Stimulated activated CD8-positive, alpha-beta memory T cell treated with anti-CD3 and anti-CD28 coated beads, Interleukin-15, amount 100 ng/mL, for 1 hour (primary cell): ENCODE measurements around the gene S1PR4.
"Not testable (repeated sequence)": the region's sequence is repeated elsewhere in the genome, so short reads cannot be mapped to it uniquely, and the experiment has no call there.

Experiments used
- DNase-seq: peaks from one replicate; pipeline ENCODE4 v3.0.0-alpha.2; 2020; ENCODE audit warnings: low read depth

S1PR4 gene

GRCh38 chr19:3153286-3154230 lies 25.0 kb upstream of the S1PR4 start:
- no peak for DNase-seq

- DNase-seq, result not testable (repeated sequence)
Observed at GRCh38 chr19:3154447-3154846, 24.1 kb upstream of the S1PR4 start.

- peak; percentile 53 for DNase-seq
Observed at GRCh38 chr19:3154957-3155736, 23.4 kb upstream of the S1PR4 start.

GRCh38 chr19:3157096-3157845 lies 21.3 kb upstream of the S1PR4 start:
- no peak for DNase-seq

GRCh38 chr19:3159565-3159964 lies 19.0 kb upstream of the S1PR4 start:
- no peak for DNase-seq

GRCh38 chr19:3160219-3160618 lies 18.4 kb upstream of the S1PR4 start:
- DNase-seq, result no peak

- DNase-seq, result no peak
Observed at GRCh38 chr19:3161453-3161852, 17.1 kb upstream of the S1PR4 start.

GRCh38 chr19:3162418-3163229 lies 15.9 kb upstream of the S1PR4 start:
- no peak for DNase-seq

- peak; percentile 64 for DNase-seq
Observed at GRCh38 chr19:3163230-3163886, 15.2 kb upstream of the S1PR4 start.

GRCh38 chr19:3163943-3164342 lies 14.6 kb upstream of the S1PR4 start:
- DNase-seq, result no peak

GRCh38 chr19:3167533-3168272 lies 10.9 kb upstream of the S1PR4 start:
- DNase-seq, result no peak

GRCh38 chr19:3171894-3172672 lies 6.5 kb upstream of the S1PR4 start:
- no peak for DNase-seq

- DNase-seq, result not testable (repeated sequence)
Observed at GRCh38 chr19:3172673-3173000, 5.9 kb upstream of the S1PR4 start.

- DNase-seq, result no peak
Observed at GRCh38 chr19:3175781-3176714, 2.5 kb upstream of the S1PR4 start.

GRCh38 chr19:3176715-3177501 lies 1.7 kb upstream of the S1PR4 start:
- peak; percentile 56 for DNase-seq

GRCh38 chr19:3178973-3179738 lies 587 bp downstream of the S1PR4 start:
- no peak for DNase-seq
